Activated CD4-positive, alpha-beta T cell treated with anti-CD3 and anti-CD28 coated beads, Interleukin-2, amount 10 ng/mL, durations not matched to agents 7 days and 5 days (primary cell): ENCODE data around the gene EXOSC5. TPM values are rescaled to one million over a fixed set of nuclear protein-coding genes. Genes with fewer than 3 reads are reported as not detected.
"Not testable (repeated sequence)": the region's sequence is repeated elsewhere in the genome, so short reads cannot be mapped to it uniquely, and the experiment has no call there.

Experiments
- CTCF ChIA-PET: fragments of 350-600 bp; sonication (Branson Sonifier 250); formaldehyde crosslinking; loops from one replicate; lab custom pipeline; 2021; ENCODE audit warnings: antibody characterized with exemption; lab: Charles Lee
- POLR2A ChIA-PET: fragments of 350-600 bp; sonication (Branson Sonifier 250); formaldehyde crosslinking; loops from one replicate; lab custom pipeline; 2021; ENCODE audit warnings: antibody characterized with exemption; lab: Charles Lee
- DNase-seq: peaks from one replicate; pipeline ENCODE4 v3.0.0-alpha.2; 2020
- H3K27ac Mint-ChIP-seq: one replicate; pipeline ENCODE4 v1.8.0; 2021; ENCODE audit warnings: mild to moderate bottlenecking, moderate library complexity, mixed read lengths
- H3K27me3 Mint-ChIP-seq: one replicate; pipeline ENCODE4 v1.8.0; 2021; ENCODE audit warnings: mixed read lengths
- H3K36me3 Mint-ChIP-seq: one replicate; pipeline ENCODE4 v1.8.0; 2021; ENCODE audit warnings: low read depth, mixed read lengths
- H3K4me1 Mint-ChIP-seq: one replicate; pipeline ENCODE4 v1.8.0; 2021; ENCODE audit warnings: mixed read lengths
- H3K4me3 Mint-ChIP-seq: one replicate; pipeline ENCODE4 v1.8.0; 2021; ENCODE audit warnings: mild to moderate bottlenecking, moderate library complexity, mixed read lengths
- H3K9me3 Mint-ChIP-seq: one replicate; pipeline ENCODE4 v1.8.0; 2021; ENCODE audit warnings: mixed read lengths
- total RNA-seq, 2 experiments: library from RNA; stranded (reverse); gene quantifications; one replicate each; pipeline ENCODE4 v1.2.3, GENCODE V29; 2021

Gene EXOSC5
- total RNA-seq, 2 experiments from 2014 or later = 21.1 to 26.9 TPM

GRCh38 chr19:41410336-41411054 is 13.3 kb upstream of the EXOSC5 start:
- no peaks in the 10 kb centered on the region for H3K27me3 Mint-ChIP-seq
- H3K36me3 Mint-ChIP-seq = peaks cover 10% of the 10 kb centered on the region
- DNase-seq = no peak
- H3K4me1 Mint-ChIP-seq = peaks cover 11% of the 10 kb centered on the region
- no peak overlapping the region for H3K4me3 Mint-ChIP-seq
- CTCF ChIA-PET = interaction anchor here (0.8 to 1.2 kb wide), 2 partner anchors 11 to 32 kb away, joined by 3 to 4 read pairs; no protein-coding TSS in a partner anchor
- H3K9me3 Mint-ChIP-seq = no peaks in the 10 kb centered on the region
- no peak overlapping the region for H3K27ac Mint-ChIP-seq
- POLR2A ChIA-PET = no interaction called here

GRCh38 chr19:41409288-41409687 is 12.1 kb upstream of the EXOSC5 start:
- peaks cover 11% of the 10 kb centered on the region for H3K4me1 Mint-ChIP-seq
- H3K36me3 Mint-ChIP-seq = peaks cover 8% of the 10 kb centered on the region
- H3K9me3 Mint-ChIP-seq = no peaks in the 10 kb centered on the region
- H3K27me3 Mint-ChIP-seq = no peaks in the 10 kb centered on the region
- ChIA-PET POLR2A (no interaction called here), CTCF (interaction anchor here (0.6 to 1.4 kb wide), 3 partner anchors 33 to 73 kb away, joined by 3 to 4 read pairs (median 4); partner anchors contain the start of gene B9D2)
- DNase-seq = no peak
- no peak overlapping the region for H3K4me3 Mint-ChIP-seq
- no peak overlapping the region for H3K27ac Mint-ChIP-seq

- DNase-seq, H3K27ac Mint-ChIP-seq, H3K4me3 Mint-ChIP-seq, H3K27me3 Mint-ChIP-seq, H3K36me3 Mint-ChIP-seq, H3K9me3 Mint-ChIP-seq, POLR2A ChIA-PET: not testable (repeated sequence)
- CTCF ChIA-PET = interaction anchor here (0.6 to 1.4 kb wide), 3 partner anchors 23 to 45 kb away, joined by 3 to 4 read pairs (median 4); partner anchors contain the start of gene B9D2
- peaks cover 11% of the 10 kb centered on the region for H3K4me1 Mint-ChIP-seq
These were observed 11.7 kb upstream of the EXOSC5 start for GRCh38 chr19:41408846-41409245.

- H3K4me3 Mint-ChIP-seq = no peak overlapping the region
- no peaks in the 10 kb centered on the region for H3K9me3 Mint-ChIP-seq
- DNase-seq = no peak
- no peak overlapping the region for H3K27ac Mint-ChIP-seq
- H3K36me3 Mint-ChIP-seq = peaks cover 5% of the 10 kb centered on the region
- ChIA-PET POLR2A (no interaction called here), CTCF (interaction anchor here (1.0 to 1.4 kb wide), 3 partner anchors 10 to 44 kb away, joined by 3 to 4 read pairs (median 3); partner anchors contain the start of gene B9D2)
- H3K27me3 Mint-ChIP-seq = no peaks in the 10 kb centered on the region
- H3K4me1 Mint-ChIP-seq = peaks cover 11% of the 10 kb centered on the region
These were observed 11.1 kb upstream of the EXOSC5 start for GRCh38 chr19:41408256-41408655.

GRCh38 chr19:41407271-41407670 is 10.1 kb upstream of the EXOSC5 start:
- Mint-ChIP-seq H3K36me3 (peaks cover 2% of the 10 kb centered on the region), H3K4me1 (peaks cover 11% of the 10 kb centered on the region), H3K27ac (no peak overlapping the region), H3K27me3 (no peaks in the 10 kb centered on the region), H3K9me3 (no peaks in the 10 kb centered on the region), H3K4me3 (no peak overlapping the region)
- ChIA-PET POLR2A (no interaction called here), CTCF (interaction anchor here (1.1 kb wide), 1 partner anchor 11 kb away, joined by 3 read pairs; no protein-coding TSS in a partner anchor)
- DNase-seq = no peak

- Mint-ChIP-seq H3K4me1 (peaks cover 11% of the 10 kb centered on the region), H3K27ac (no peak overlapping the region), H3K36me3 (no peaks in the 10 kb centered on the region), H3K4me3 (no peak overlapping the region), H3K27me3 (no peaks in the 10 kb centered on the region), H3K9me3 (no peaks in the 10 kb centered on the region)
- ChIA-PET POLR2A (no interaction called here), CTCF (interaction anchor here (0.6 kb wide), 1 partner anchor 125 kb away, joined by 3 read pairs; no protein-coding TSS in a partner anchor)
- DNase-seq = no peak
These were observed 8.6 kb upstream of the EXOSC5 start for GRCh38 chr19:41405776-41406175.

GRCh38 chr19:41403181-41403970 is 6.2 kb upstream of the EXOSC5 start:
- Mint-ChIP-seq H3K4me3 (no peak overlapping the region), H3K27ac (no peak overlapping the region), H3K36me3 (no peaks in the 10 kb centered on the region), H3K9me3 (no peaks in the 10 kb centered on the region), H3K27me3 (no peaks in the 10 kb centered on the region), H3K4me1 (peaks cover 11% of the 10 kb centered on the region)
- ChIA-PET CTCF (no interaction called here), POLR2A (no interaction called here)
- no peak for DNase-seq

- H3K27ac Mint-ChIP-seq = no peak overlapping the region
- DNase-seq = no peak
- CTCF ChIA-PET = no interaction called here
- no peaks in the 10 kb centered on the region for H3K27me3 Mint-ChIP-seq
- POLR2A ChIA-PET = interaction anchor here (1.0 kb wide), 1 partner anchor 18 kb away, joined by 3 read pairs; no protein-coding TSS in a partner anchor
- H3K4me3 Mint-ChIP-seq = no peak overlapping the region
- H3K36me3 Mint-ChIP-seq = no peaks in the 10 kb centered on the region
- H3K4me1 Mint-ChIP-seq = peaks cover 18% of the 10 kb centered on the region
- no peaks in the 10 kb centered on the region for H3K9me3 Mint-ChIP-seq
These were observed 4.9 kb upstream of the EXOSC5 start for GRCh38 chr19:41402010-41402409.

GRCh38 chr19:41401483-41401882 is 4.3 kb upstream of the EXOSC5 start:
- POLR2A ChIA-PET = interaction anchor here (1.0 kb wide), 1 partner anchor 19 kb away, joined by 3 read pairs; no protein-coding TSS in a partner anchor
- H3K36me3 Mint-ChIP-seq = no peaks in the 10 kb centered on the region
- H3K4me1 Mint-ChIP-seq = peaks cover 20% of the 10 kb centered on the region
- no peak for DNase-seq
- CTCF ChIA-PET = no interaction called here
- no peak overlapping the region for H3K4me3 Mint-ChIP-seq
- H3K27me3 Mint-ChIP-seq = no peaks in the 10 kb centered on the region
- H3K9me3 Mint-ChIP-seq = no peaks in the 10 kb centered on the region
- no peak overlapping the region for H3K27ac Mint-ChIP-seq

- Mint-ChIP-seq H3K27me3 (no peaks in the 10 kb centered on the region), H3K4me3 (peak overlapping the region; percentile 36), H3K36me3 (no peaks in the 10 kb centered on the region), H3K9me3 (no peaks in the 10 kb centered on the region), H3K4me1 (peaks cover 31% of the 10 kb centered on the region), H3K27ac (peak overlapping the region; percentile 13)
- DNase-seq = no peak
- ChIA-PET POLR2A (no interaction called here), CTCF (interaction anchor here (0.6 kb wide), 1 partner anchor 31 kb away, joined by 3 read pairs; no protein-coding TSS in a partner anchor)
These were observed 2.4 kb upstream of the EXOSC5 start for GRCh38 chr19:41399525-41399924.

- CTCF ChIA-PET = interaction anchor here (0.6 to 1.0 kb wide), 3 partner anchors 9 to 31 kb away, joined by 3 to 4 read pairs (median 3); no protein-coding TSS in a partner anchor
- POLR2A ChIA-PET = no interaction called here
- Mint-ChIP-seq H3K9me3 (no peaks in the 10 kb centered on the region), H3K27me3 (no peaks in the 10 kb centered on the region), H3K36me3 (no peaks in the 10 kb centered on the region), H3K4me1 (peaks cover 31% of the 10 kb centered on the region), H3K4me3 (peak overlapping the region; percentile 99), H3K27ac (peak overlapping the region; percentile 100)
- DNase-seq = no peak
These were observed 1.9 kb upstream of the EXOSC5 start for GRCh38 chr19:41399091-41399490.

- CTCF ChIA-PET = interaction anchor here (0.8 to 1.0 kb wide), 2 partner anchors 9 to 26 kb away, joined by 3 to 4 read pairs; no protein-coding TSS in a partner anchor
- POLR2A ChIA-PET = interaction anchor here (0.8 kb wide), 1 partner anchor 34 kb away, joined by 4 read pairs; the partner anchor contains the start of gene B9D2
- H3K4me1 Mint-ChIP-seq = peaks cover 31% of the 10 kb centered on the region
These were observed 1.4 kb upstream of the EXOSC5 start for GRCh38 chr19:41398598-41398997.

More at GRCh38 chr19:41398598-41398997, 1.4 kb upstream of the EXOSC5 start:
- Mint-ChIP-seq H3K4me3 (peak overlapping the region; percentile 99), H3K9me3 (no peaks in the 10 kb centered on the region), H3K27ac (peak overlapping the region; percentile 100), H3K36me3 (no peaks in the 10 kb centered on the region), H3K27me3 (no peaks in the 10 kb centered on the region)
- no peak for DNase-seq
